Measurements from ENCODE around the gene OR51B2.

Gene OR51B2

GRCh38 chr11:5280582-5281102 is 43.5 kb downstream of the OR51B2 start:
- peak; percentile 46 for DNase-seq

DNA sequence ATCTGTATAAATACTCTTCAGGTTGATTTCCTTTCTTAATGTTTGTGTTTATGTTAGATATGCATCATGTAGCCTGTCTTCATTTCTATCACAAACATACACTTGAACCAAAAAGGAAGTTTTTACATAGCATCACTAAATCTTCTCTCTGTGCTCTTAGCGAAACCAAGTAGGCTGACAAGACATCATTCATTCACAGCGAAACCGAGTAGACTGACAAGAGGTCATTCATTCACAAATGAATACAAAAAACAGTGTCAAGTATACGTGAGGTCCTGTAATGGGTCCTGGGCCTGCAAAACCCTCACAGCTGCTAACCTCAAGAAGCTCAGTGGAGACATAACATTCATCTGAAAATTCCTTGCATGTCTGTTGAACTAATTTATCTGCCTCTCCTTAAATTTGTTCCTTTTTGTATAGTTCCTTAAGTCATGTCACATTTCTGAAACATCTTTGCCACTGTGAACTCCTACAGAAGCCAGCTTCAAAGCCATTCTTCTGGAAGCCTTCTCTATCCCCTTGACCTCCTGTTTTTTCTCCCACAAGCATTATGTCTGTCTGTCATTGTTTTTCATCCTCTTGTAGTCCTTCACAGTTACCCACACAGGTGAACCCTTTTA is 44.5 kb downstream of the OR51B2 start:
- no peak for DNase-seq

DNA sequence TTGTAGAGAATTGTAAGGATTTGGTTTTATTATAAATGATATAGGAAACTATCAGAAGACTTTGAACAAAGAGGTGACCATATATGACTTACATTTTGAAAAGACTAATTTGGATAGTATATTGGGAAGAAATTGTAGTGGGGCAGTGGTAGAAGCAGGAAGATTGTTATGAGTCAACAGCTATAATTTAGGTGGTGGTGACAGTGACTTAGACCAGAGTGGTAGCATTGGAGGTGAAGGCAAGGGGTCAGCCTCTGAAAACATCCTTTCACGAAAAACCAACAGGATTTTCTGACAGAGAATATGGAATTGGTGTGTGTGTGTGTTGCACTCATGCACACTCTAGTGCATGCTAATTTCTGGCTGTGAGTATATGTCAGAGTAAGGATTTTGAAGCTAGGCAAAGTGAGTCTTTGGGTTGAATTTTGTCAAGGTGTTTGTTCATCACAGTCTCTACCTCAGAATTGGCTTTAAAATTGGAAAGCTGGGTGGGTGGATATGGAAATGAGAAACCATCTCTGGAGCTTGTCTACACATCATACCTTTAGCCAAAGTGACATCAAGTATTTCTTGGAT is 46.2 kb downstream of the OR51B2 start:
- DNase-seq: no peak

GRCh38 chr11:5276697-5277096 is 47.4 kb downstream of the OR51B2 start:
- no peak for DNase-seq

DNA sequence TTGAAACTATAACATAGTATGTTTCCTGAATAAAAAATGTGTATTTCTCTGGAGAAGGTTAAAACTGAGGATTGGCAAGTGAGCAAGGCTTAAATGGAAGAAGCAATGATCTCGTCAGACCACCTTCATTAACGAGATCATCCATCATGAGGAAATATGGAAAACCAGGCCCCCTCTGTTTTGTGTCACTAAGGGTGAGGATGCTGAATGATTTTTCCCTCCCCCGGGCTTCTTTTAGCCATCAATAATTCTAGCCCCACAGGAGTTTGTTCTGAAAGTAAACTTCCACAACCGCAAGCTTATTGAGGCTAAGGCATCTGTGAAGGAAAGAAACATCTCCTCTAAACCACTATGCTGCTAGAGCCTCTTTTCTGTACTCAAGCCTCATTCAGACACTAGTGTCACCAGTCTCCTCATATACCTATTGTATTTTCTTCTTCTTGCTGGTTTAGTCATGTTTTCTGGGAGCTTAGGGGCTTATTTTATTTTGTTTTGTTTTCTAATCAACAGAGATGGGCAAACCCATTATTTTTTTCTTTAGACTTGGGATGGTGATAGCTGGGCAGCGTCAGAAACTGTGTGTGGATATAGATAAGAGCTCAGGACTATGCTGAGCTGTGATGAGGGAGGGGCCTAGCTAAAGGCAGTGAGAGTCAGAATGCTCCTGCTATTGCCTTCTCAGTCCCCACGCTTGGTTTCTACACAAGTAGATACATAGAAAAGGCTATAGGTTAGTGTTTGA is 48.6 kb downstream of the OR51B2 start:
- no peak for DNase-seq

GRCh38 chr11:5274395-5274794 is 49.7 kb downstream of the OR51B2 start:
- DNase-seq: no peak

Measured in KG1 (cell line).